Astrocyte of the cerebellum (primary cell): ENCODE data around the gene FASTK.

Experiments
- DNase-seq: peaks from one replicate; pipeline ENCODE4 v3.0.0-alpha.2; 2011; ENCODE audit warnings: low read depth
- H3K4me3 ChIP-seq: 2 replicates; pipeline ENCODE4 v1.5.1; 2011; ENCODE audit warnings: mild to moderate bottlenecking, low read depth, low read length, moderate library complexity
- in situ Hi-C: cut with HindIII; loops from 2 replicates; pipeline ENCODE4 v1.10.0; 2017; ENCODE audit warnings: low sequenced_read_pairs
- TF ChIP-seq, protein P1 (sequence below): IDR thresholded peaks from 2 replicates; pipeline ENCODE4 v1.5.1; 2012; ENCODE audit warnings: low read length, low read depth, moderate library complexity, mild to moderate bottlenecking; ENCODE audit errors: missing control alignments

The FASTK gene

DNA sequence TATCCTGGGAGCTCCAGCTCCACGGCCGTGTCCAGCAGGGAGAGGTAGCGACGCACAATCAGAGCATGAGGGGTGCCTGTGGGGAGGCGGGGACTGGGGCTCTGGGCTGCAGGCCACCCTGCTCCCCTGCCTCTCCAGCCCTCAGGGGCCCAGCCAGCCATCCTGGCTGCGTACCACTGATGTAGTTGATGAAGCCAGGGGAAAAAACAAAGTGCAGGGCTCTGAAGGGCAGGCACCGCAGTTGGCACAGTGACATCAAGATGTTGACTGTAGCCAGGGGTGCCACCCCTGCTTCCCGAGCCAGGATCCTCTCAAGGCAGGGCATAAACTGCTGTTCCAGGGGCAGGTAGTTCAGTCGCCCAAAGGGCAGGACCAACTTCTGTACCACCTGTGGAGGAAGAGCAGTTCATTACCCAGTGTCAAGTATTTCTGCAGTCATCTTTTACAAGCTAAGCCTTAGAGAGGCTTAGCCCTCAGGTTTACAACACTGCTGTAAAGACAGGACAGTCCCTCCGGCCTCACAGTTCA, 2.8 kb downstream of the FASTK start:
- TF ChIP-seq, protein P1, sequence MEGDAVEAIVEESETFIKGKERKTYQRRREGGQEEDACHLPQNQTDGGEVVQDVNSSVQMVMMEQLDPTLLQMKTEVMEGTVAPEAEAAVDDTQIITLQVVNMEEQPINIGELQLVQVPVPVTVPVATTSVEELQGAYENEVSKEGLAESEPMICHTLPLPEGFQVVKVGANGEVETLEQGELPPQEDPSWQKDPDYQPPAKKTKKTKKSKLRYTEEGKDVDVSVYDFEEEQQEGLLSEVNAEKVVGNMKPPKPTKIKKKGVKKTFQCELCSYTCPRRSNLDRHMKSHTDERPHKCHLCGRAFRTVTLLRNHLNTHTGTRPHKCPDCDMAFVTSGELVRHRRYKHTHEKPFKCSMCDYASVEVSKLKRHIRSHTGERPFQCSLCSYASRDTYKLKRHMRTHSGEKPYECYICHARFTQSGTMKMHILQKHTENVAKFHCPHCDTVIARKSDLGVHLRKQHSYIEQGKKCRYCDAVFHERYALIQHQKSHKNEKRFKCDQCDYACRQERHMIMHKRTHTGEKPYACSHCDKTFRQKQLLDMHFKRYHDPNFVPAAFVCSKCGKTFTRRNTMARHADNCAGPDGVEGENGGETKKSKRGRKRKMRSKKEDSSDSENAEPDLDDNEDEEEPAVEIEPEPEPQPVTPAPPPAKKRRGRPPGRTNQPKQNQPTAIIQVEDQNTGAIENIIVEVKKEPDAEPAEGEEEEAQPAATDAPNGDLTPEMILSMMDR = no peak
- in situ Hi-C loops = no loop called here
- no peak overlapping the region for H3K4me3 ChIP-seq
- DNase-seq = no peak

DNA sequence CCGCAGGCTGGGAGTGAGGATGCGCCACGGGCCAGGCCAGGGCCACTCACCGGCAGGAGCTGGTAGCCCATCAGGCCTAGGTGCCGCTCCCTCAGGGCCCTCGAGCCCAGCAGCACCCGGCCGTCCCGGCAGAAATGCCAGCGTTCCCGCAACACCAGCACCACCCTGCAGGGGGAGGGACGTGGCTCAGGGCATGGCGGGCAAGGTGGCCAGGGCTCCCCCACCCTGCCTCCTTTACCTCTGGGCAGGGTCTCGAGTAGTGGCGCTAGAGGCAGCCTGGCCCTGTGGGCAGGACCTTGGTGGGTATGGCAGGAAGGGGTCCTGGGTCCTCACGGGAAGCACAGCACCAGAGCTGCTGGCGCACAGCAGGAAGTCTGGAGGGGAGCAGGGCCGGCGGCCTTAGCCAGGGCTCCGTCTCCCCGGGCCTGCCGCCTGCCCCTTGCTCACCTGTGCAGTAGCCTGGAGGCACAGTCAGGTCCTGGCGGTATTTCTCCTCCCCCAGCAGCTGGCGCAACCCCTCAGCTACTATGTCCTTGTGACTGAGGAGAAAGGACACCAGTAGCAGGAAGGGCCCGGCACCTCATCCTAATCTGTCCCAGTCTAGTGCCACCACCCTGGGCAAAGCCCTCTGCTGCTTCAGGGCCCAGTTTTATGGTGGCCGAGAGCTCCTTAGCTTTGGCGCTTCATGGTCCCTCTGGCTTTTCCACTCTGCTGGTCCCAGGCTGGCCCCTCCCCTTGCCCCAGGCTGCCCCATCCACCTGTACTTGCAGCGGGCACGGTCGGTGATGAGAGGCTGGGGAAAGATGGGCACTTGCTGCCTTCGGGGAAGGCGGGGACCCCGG, 3.5 kb downstream of the FASTK start:
- no peak for DNase-seq
- TF ChIP-seq, protein P1 = peak; percentile 44
- H3K4me3 ChIP-seq = no peak overlapping the region
- in situ Hi-C loops = no loop called here

DNA sequence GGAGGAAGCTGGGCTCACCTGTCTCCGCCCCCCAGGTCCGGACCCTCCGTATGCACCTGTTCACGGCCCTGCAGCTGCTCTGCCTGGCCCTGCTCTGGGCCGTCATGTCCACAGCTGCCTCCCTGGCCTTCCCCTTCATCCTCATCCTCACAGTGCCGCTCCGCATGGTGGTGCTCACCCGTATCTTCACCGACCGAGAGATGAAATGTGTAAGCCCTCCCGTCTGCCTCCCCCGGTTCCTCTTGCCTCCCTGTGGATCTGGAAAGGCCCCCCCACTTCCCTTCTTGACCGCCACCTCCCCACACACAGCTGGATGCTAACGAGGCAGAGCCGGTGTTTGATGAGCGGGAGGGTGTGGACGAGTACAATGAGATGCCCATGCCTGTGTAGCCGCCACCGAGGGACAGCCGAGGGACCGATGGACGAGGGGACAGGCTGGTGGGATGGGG, 4.6 kb downstream of the FASTK start:
- H3K4me3 ChIP-seq = no peak overlapping the region
- no peak for DNase-seq
- in situ Hi-C loops = no loop called here
- TF ChIP-seq, protein P1 = no peak

DNA sequence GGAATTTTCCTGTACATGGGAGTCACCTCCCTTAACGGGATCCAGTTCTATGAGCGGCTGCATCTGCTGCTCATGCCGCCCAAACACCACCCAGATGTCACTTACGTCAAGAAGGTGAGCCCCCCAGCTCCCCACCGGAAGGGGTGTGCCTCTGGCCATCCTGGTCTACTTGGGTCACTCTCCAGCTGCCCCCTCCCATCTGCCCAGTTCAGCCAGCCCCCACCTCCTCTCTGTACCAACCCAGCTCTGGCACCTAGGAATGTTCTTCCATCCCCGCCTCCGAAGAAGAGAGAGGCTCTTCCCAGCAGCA, 5.0 kb downstream of the FASTK start:
- in situ Hi-C loops = no loop called here

DNA sequence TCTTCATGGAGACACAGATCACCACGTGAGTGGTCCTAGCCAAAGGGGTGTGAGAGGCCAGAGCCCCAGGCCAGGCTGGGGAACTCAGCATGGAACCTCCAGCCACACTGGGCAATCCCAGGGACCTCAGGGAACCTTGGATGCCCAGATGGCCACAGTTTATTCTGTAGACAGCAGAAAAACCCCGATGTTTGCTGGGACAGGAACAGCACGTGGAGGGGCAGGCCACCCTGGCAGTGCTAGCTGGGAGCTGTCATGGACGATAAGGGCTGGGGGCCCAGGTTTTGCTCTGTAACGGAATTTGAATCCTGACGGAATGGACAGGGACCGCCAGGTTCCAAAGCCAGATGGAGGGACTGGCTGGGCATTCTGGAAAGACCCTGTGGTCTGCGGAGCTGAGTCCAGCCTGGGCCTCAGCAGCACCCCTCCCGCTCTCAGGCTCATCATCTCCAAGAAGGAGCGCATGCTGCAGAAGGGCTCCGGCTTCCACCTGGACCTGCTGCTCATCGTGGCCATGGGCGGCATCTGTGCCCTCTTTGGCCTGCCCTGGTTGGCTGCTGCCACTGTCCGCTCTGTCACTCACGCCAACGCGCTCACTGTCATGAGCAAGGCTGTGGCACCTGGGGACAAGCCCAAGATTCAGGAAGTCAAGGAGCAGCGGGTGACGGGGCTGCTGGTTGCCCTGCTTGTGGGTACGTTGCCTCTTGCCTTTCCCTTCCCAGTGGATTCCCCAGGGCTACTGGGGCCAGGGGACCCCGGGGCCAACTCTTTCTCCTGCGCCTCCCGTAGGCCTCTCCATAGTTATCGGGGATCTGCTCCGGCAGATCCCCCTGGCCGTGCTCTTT, 5.6 kb downstream of the FASTK start:
- in situ Hi-C loops = no loop called here
- TF ChIP-seq, protein P1 = no peak
- H3K4me3 ChIP-seq = no peak overlapping the region
- DNase-seq = no peak

More for the DNA sequence above, 5.0 kb downstream of the FASTK start:
- H3K4me3 ChIP-seq = no peak overlapping the region
- TF ChIP-seq, protein P1 = no peak
- DNase-seq = no peak

DNA sequence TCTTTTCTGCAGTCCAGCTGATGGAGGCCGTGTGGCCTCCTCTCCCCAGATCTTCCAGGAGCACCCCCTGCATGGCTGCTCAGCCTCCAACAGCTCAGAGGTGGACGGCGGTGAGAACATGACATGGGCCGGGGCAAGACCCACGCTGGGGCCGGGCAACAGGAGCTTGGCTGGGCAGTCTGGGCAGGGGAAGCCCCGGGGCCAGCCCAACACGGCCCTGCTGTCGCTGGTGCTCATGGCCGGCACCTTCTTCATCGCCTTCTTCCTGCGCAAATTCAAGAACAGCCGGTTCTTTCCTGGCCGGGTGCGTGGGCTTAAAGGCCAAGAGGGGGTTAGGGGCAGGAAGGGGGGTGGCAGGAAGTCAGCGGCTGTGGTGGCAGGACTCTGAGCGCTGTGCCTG, 6.6 kb downstream of the FASTK start:
- in situ Hi-C loops = no loop called here
- TF ChIP-seq, protein P1 = no peak
- DNase-seq = no peak
- no peak overlapping the region for H3K4me3 ChIP-seq
